A549 (cell line): ENCODE results near the gene GMDS. TPM values are rescaled to one million over a fixed set of nuclear protein-coding genes. Genes with fewer than 3 reads are reported as not detected.

Source experiments
- ATAC-seq, 2 experiments: fragments of 200-7000 bp in 1 of 2; fragments of >200 bp in 1 of 2; cut with Nextera tagmentation in 1 of 2; cut with Tn5 transposase in 1 of 2; 3 replicates each; pipeline versions ENCODE4 v1.8.0 to v1.9.1; 2018 to 2020; ENCODE audit warnings: mild to moderate bottlenecking in 1 of 2, moderate library complexity in 1 of 2
- CTCF ChIA-PET: fragments of 300-600 bp; sonication (Branson Sonifier 250); formaldehyde crosslinking; extraction: SDS; loops from one replicate; lab custom pipeline; 2021; ENCODE audit warnings: antibody characterized with exemption, inconsistent platforms; lab: Yijun Ruan, JAX
- POLR2A ChIA-PET: fragments of 350-600 bp; formaldehyde crosslinking; extraction: SDS; loops from one replicate; lab custom pipeline; 2021; ENCODE audit warnings: antibody characterized with exemption, inconsistent platforms; lab: Yijun Ruan, JAX
- DNase-seq, 2 experiments: peaks; one replicate each; pipeline versions ENCODE4 v3.0.0 to v3.0.0-alpha.2; 2011 to 2016; ENCODE audit warnings: low read depth in 1 of 2, low spot score in 1 of 2
- FAIRE-seq: peaks from 2 replicates; lab custom pipeline; 2011; peaks lifted over from hg19 to GRCh38; lab: Jason Lieb, UNC
- H3K27ac ChIP-seq, 2 experiments: fragments of >200 bp; sonication (Bioruptor Twin); formaldehyde crosslinking; 3 replicates each; pipeline ENCODE4 v1.5.1; 2016 to 2017
- H3K4me1 ChIP-seq: fragments of >200 bp; sonication (Bioruptor Twin); formaldehyde crosslinking; 3 replicates; pipeline ENCODE4 v1.6.1; 2016
- H3K4me2 ChIP-seq: fragments of >200 bp; sonication (Bioruptor Twin); formaldehyde crosslinking; 3 replicates; pipeline ENCODE4 v1.6.1; 2016
- H3K4me3 ChIP-seq: fragments of >200 bp; sonication (Bioruptor Twin); formaldehyde crosslinking; 3 replicates; pipeline ENCODE4 v1.5.1; 2016
- H3K9me3 ChIP-seq: fragments of >200 bp; sonication (Bioruptor Twin); formaldehyde crosslinking; 3 replicates; pipeline ENCODE4 v1.6.1; 2016
- ATOH8 ChIP-seq: fragments of 250-450 bp; sonication (Bioruptor Pico); IDR thresholded peaks from 2 replicates; pipeline ENCODE4 v1.5.0; 2020; ENCODE audit warnings: low read depth, mild to moderate bottlenecking, moderate library complexity
- CEBPB ChIP-seq, 2 experiments: fragments of >200 bp in 1 of 2; sonication (Bioruptor Twin) in 1 of 2; formaldehyde crosslinking in 1 of 2; IDR thresholded peaks; 2 replicates each; pipeline ENCODE4 v1.6.1; 2012 to 2016
- CHD2 ChIP-seq: fragments of 150-350 bp; IDR thresholded peaks from 2 replicates; pipeline ENCODE4 v1.6.1; 2014; ENCODE audit warnings: low read length; ENCODE audit not compliant: partially characterized antibody
- CHD4 ChIP-seq: fragments of 200-600 bp; sonication (generic); IDR thresholded peaks from 2 replicates; pipeline ENCODE4 v1.6.1; 2016; ENCODE audit warnings: antibody characterized with exemption, mild to moderate bottlenecking, borderline replicate concordance
- E2F6 ChIP-seq: IDR thresholded peaks from 2 replicates; pipeline ENCODE4 v1.6.1; 2012; ENCODE audit warnings: low read depth, borderline replicate concordance
- ELK1 ChIP-seq: fragments of 150-350 bp; IDR thresholded peaks from 2 replicates; pipeline ENCODE4 v1.6.1; 2014; ENCODE audit warnings: low read depth, mild to moderate bottlenecking, low read length
- ESRRA ChIP-seq: fragments of 150-350 bp; IDR thresholded peaks from 2 replicates; pipeline ENCODE4 v1.6.1; 2014; ENCODE audit warnings: mild to moderate bottlenecking, low read length, borderline replicate concordance
- FOSL2 ChIP-seq, 2 experiments: fragments of 450-650 bp in 1 of 2; fragments of >200 bp in 1 of 2; sonication (Bioruptor Twin) in 1 of 2; formaldehyde crosslinking; IDR thresholded peaks; 2 replicates each; pipeline versions ENCODE4 v1.5.0 to v1.6.1; 2016 to 2020; ENCODE audit warnings: mild to moderate bottlenecking in 1 of 2, moderate library complexity in 1 of 2
- FOXS1 ChIP-seq: fragments of 250-450 bp; sonication (Bioruptor Pico); IDR thresholded peaks from 2 replicates; pipeline ENCODE4 v1.5.0; 2020; ENCODE audit warnings: mild to moderate bottlenecking, moderate library complexity
- GATA3 ChIP-seq: IDR thresholded peaks from 2 replicates; pipeline ENCODE4 v1.6.1; 2012; ENCODE audit warnings: borderline replicate concordance
- HDAC2 ChIP-seq: fragments of 200-600 bp; sonication (generic); IDR thresholded peaks from 2 replicates; pipeline ENCODE4 v1.6.1; 2016
- HEYL ChIP-seq: fragments of 250-450 bp; sonication (Bioruptor Pico); IDR thresholded peaks from 2 replicates; pipeline ENCODE4 v1.8.0; 2021; ENCODE audit warnings: mild to moderate bottlenecking, moderate library complexity
- HOXA7 ChIP-seq: fragments of 250-450 bp; sonication (Bioruptor Pico); IDR thresholded peaks from 2 replicates; pipeline ENCODE4 v1.5.0; 2020; ENCODE audit warnings: mild to moderate bottlenecking, moderate library complexity
- KDM1A ChIP-seq: fragments of 200-600 bp; sonication (generic); IDR thresholded peaks from 2 replicates; pipeline ENCODE4 v1.6.1; 2016; ENCODE audit warnings: low read depth, mild to moderate bottlenecking
- MAFK ChIP-seq: fragments of 450-650 bp; IDR thresholded peaks from 2 replicates; pipeline ENCODE4 v1.6.1; 2014; ENCODE audit not compliant: partially characterized antibody
- MAX ChIP-seq: IDR thresholded peaks from 2 replicates; pipeline ENCODE4 v1.6.1; 2012
- MAZ ChIP-seq: fragments of 150-350 bp; IDR thresholded peaks from 2 replicates; pipeline ENCODE4 v1.6.1; 2014; ENCODE audit warnings: antibody characterized with exemption, low read depth, low read length, borderline replicate concordance
- NFE2L2 ChIP-seq: fragments of 150-350 bp; conservative IDR thresholded peaks from 2 replicates; pipeline ENCODE4 v1.6.1; 2014; ENCODE audit warnings: low read length
- NPAS2 ChIP-seq: fragments of 250-450 bp; sonication (Bioruptor Pico); IDR thresholded peaks from 2 replicates; pipeline ENCODE4 v1.8.0; 2022; ENCODE audit warnings: mild to moderate bottlenecking, moderate library complexity, borderline replicate concordance
- NR3C1 ChIP-seq: fragments of >200 bp; sonication (Bioruptor Twin); formaldehyde crosslinking; IDR thresholded peaks from 3 replicates; pipeline ENCODE4 v1.6.1; 2017
- POLR2AphosphoS2 ChIP-seq: conservative IDR thresholded peaks from 2 replicates; pipeline ENCODE4 v1.6.1; 2012; ENCODE audit warnings: low read length, improper control_type of control experiment, inconsistent platforms
- RNF2 ChIP-seq: fragments of 200-600 bp; sonication (generic); IDR thresholded peaks from 2 replicates; pipeline ENCODE4 v1.6.1; 2016; ENCODE audit warnings: low read depth, mild to moderate bottlenecking, antibody characterized with exemption, moderate library complexity, borderline replicate concordance
- SREBF2 ChIP-seq: fragments of 450-650 bp; IDR thresholded peaks from 2 replicates; pipeline ENCODE4 v1.6.1; 2014; ENCODE audit warnings: mild to moderate bottlenecking, moderate library complexity
- TP53 ChIP-seq: fragments of 250-450 bp; sonication (Bioruptor Pico); IDR thresholded peaks from 2 replicates; pipeline ENCODE4 v1.5.0; 2021; ENCODE audit warnings: mild to moderate bottlenecking, moderate library complexity
- ZNF302 ChIP-seq: fragments of 250-450 bp; sonication (Bioruptor Pico); IDR thresholded peaks from 2 replicates; pipeline ENCODE4 v1.9.0; 2021; ENCODE audit warnings: inconsistent platforms, mild to moderate bottlenecking, moderate library complexity
- ZSCAN20 ChIP-seq: fragments of 250-450 bp; sonication (Bioruptor Pico); IDR thresholded peaks from 2 replicates; pipeline ENCODE4 v1.8.0; 2022; ENCODE audit warnings: mild to moderate bottlenecking, moderate library complexity
- WGBS: methylation state at CpG from one replicate; pipeline ENCODE4 v1.1.6; 2017; ENCODE audit errors: missing lambda C conversion rate; 5-methylcytosine and 5-hydroxymethylcytosine counted together
- polyA plus RNA-seq, 4 experiments: library from polyadenylated mRNA; depleted of rRNA in 3 of 4; stranded (reverse); fragments of >200 nt; fragmentation: RNase III in 1 of 4; extraction: RNeasy Plus Mini Kit Qiagen cat#74134 plus additional on column Dnase treatment in 1 of 4; gene quantifications; 2 replicates in 3 of 4; 3 replicates in 1 of 4; pipeline ENCODE4 v1.2.3, GENCODE V29; 2011 to 2017

Gene GMDS
- polyA plus RNA-seq, 2 of the 4 experiments (the other 2 are of a cell fraction), result 9.9 to 12.4 TPM

- TF ChIP-seq E2F6, result no peak
- TF ChIP-seq POLR2AphosphoS2, result no peak
Measured at GRCh38 chr6:1659816-1660215, 585.6 kb downstream of the GMDS start (continued).

GRCh38 chr6:1658212-1659005 lies 587.0 kb downstream of the GMDS start:
- no peak for FAIRE-seq
- ChIA-PET CTCF (interaction anchor here (1.0 kb wide), 1 partner anchor 17 kb away, joined by 3 read pairs; no protein-coding TSS in a partner anchor), POLR2A (no interaction called here)
- Histone ChIP-seq H3K9me3 (no peaks in the 10 kb centered on the region), H3K4me2 (no peak overlapping the region), H3K4me3 (no peak overlapping the region), H3K4me1 (no peaks in the 10 kb centered on the region)
- TF ChIP-seq ZNF302 (CRISPR knock-in tag), result no peak
- TF ChIP-seq HDAC2, result no peak
- TF ChIP-seq ZSCAN20, result no peak
- no peak for TF ChIP-seq MAX
- TF ChIP-seq NPAS2 (CRISPR knock-in tag), result no peak
- no peak for TF ChIP-seq HOXA7 (CRISPR knock-in tag)
- TF ChIP-seq ESRRA, result no peak
- no peak for TF ChIP-seq SREBF2
- TF ChIP-seq MAZ, result no peak
- no peak for TF ChIP-seq GATA3
- TF ChIP-seq, all 56 proteins: peak for 0
- no peak for ATAC-seq
- 78% methylated on average over 15 of the region's 15 CpGs for WGBS
- no peak for DNase-seq
- no peak overlapping the region for H3K27ac ChIP-seq

GRCh38 chr6:1657771-1658165 lies 587.6 kb downstream of the GMDS start:
- ChIA-PET CTCF (interaction anchor here (1.0 kb wide), 1 partner anchor 17 kb away, joined by 3 read pairs; no protein-coding TSS in a partner anchor), POLR2A (no interaction called here)
- H3K4me2 ChIP-seq, result no peak overlapping the region
- H3K4me3 ChIP-seq, result no peak overlapping the region
- WGBS, result 78% methylated on average over 7 of the region's 7 CpGs
- H3K27ac ChIP-seq, result no peak overlapping the region
- no peak for ATAC-seq
- no peaks in the 10 kb centered on the region for H3K9me3 ChIP-seq
- DNase-seq, result no peak
- H3K4me1 ChIP-seq, result no peaks in the 10 kb centered on the region
- TF ChIP-seq KDM1A (no peak), ATOH8 (CRISPR knock-in tag) (no peak), CHD2 (no peak), CHD4 (no peak), HEYL (CRISPR knock-in tag) (no peak), RNF2 (no peak), ELK1 (no peak), FOXS1 (CRISPR knock-in tag) (no peak), CEBPB (IDR thresholded peaks at IDR 0.05) (no peak), HOXA7 (CRISPR knock-in tag) (no peak), NFE2L2 (no peak), NPAS2 (CRISPR knock-in tag) (no peak), TP53 (CRISPR knock-in tag) (no peak), NR3C1 (no peak), POLR2AphosphoS2 (no peak), MAFK (no peak), FOSL2 (IDR thresholded peaks at IDR 0.05) (no peak), FOSL2 (CRISPR knock-in tag; IDR thresholded peaks at IDR 0.05) (no peak), ZSCAN20 (no peak)
- FAIRE-seq, result no peak
